ENCODE measurements around the gene COL1A2. TPM values are rescaled to one million over a fixed set of nuclear protein-coding genes. Genes with fewer than 3 reads are reported as not detected.

The COL1A2 gene
- total and polyA plus RNA-seq, 2 experiments from 2014 or later: 1,836 to 2,200 TPM

DNA sequence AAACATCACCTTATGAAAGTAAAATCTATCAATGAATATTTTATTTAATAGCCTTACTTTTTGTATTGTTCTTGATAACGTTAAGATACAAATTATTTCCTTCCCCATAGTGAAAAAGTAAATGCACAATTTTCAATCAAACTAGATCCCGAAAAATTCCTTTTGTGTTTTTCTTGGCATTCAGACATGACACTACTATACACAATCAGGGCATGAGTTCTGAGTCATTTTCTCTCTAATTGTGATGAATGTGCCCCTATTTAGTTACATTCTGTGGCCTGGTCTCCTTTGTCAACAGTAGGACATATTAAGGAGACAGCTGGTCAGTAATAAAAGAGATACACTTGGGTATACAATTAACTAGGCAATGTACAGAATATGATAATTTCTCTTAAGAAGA is 19.8 kb downstream of the COL1A2 start:
- DNase-seq (ENCODE audit: low spot score): no peak
- Histone ChIP-seq H3K27ac (no peak overlapping the region), H3K4me2 (no peak overlapping the region), H3K9me2 (replicated peaks; ENCODE audit: insufficient read depth) (no peaks in the 10 kb centered on the region), H3K36me3 (replicated peaks; ENCODE audit: insufficient read depth, low read depth) (peaks cover 3% of the 10 kb centered on the region), H3K4me1 (ENCODE audit: insufficient read depth) (peaks cover 28% of the 10 kb centered on the region), H2AFZ (no peak overlapping the region), H3K9me3 (ENCODE audit: low read depth) (no peaks in the 10 kb centered on the region), H3K4me3 (no peak overlapping the region), H3K79me2 (no peaks in the 10 kb centered on the region), H4K20me1 (ENCODE audit: insufficient read depth, poor library complexity, severe bottlenecking) (peaks cover 20% of the 10 kb centered on the region), H3K27me3 (no peaks in the 10 kb centered on the region)
- 79% methylated on average over 2 of the region's 2 CpGs for WGBS (ENCODE audit: low lambda C conversion rate, missing lambda C conversion rate)
- no peak for TF ChIP-seq EZH2phosphoT487 (IDR thresholded peaks at IDR 0.05; ENCODE audit: low read depth, severe bottlenecking, unreplicated experiment)
- TF ChIP-seq, protein P1, sequence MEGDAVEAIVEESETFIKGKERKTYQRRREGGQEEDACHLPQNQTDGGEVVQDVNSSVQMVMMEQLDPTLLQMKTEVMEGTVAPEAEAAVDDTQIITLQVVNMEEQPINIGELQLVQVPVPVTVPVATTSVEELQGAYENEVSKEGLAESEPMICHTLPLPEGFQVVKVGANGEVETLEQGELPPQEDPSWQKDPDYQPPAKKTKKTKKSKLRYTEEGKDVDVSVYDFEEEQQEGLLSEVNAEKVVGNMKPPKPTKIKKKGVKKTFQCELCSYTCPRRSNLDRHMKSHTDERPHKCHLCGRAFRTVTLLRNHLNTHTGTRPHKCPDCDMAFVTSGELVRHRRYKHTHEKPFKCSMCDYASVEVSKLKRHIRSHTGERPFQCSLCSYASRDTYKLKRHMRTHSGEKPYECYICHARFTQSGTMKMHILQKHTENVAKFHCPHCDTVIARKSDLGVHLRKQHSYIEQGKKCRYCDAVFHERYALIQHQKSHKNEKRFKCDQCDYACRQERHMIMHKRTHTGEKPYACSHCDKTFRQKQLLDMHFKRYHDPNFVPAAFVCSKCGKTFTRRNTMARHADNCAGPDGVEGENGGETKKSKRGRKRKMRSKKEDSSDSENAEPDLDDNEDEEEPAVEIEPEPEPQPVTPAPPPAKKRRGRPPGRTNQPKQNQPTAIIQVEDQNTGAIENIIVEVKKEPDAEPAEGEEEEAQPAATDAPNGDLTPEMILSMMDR (IDR thresholded peaks at IDR 0.05; ENCODE audit: poor library complexity): no peak
- no peak for TF ChIP-seq EZH2 (IDR thresholded peaks at IDR 0.05; ENCODE audit: borderline replicate concordance)

DNA sequence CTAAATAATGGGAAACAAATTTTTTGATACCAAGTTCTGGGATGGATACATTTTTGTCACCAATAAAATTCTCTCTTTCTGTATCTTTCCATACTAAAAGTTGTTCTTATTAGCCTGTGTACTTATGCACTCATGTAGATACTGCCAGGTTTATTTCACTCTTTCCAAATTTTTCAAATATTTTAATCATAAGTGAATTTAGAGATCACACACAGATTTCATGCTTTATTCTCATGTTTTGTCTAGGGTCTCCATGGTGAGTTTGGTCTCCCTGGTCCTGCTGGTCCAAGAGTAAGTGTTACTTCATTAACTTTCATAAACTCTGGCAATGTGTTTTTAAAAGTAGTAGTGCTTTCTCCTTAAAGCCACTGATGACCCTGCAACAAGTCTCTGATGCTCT is 20.3 kb downstream of the COL1A2 start:
- Histone ChIP-seq H3K4me2 (no peak overlapping the region), H3K9me3 (ENCODE audit: low read depth) (no peaks in the 10 kb centered on the region), H2AFZ (no peak overlapping the region), H3K36me3 (replicated peaks; ENCODE audit: insufficient read depth, low read depth) (peaks cover 3% of the 10 kb centered on the region), H3K27ac (no peak overlapping the region), H4K20me1 (ENCODE audit: insufficient read depth, poor library complexity, severe bottlenecking) (peaks cover 20% of the 10 kb centered on the region), H3K27me3 (no peaks in the 10 kb centered on the region), H3K4me1 (ENCODE audit: insufficient read depth) (peaks cover 23% of the 10 kb centered on the region), H3K4me3 (no peak overlapping the region), H3K9me2 (replicated peaks; ENCODE audit: insufficient read depth) (no peaks in the 10 kb centered on the region), H3K79me2 (no peaks in the 10 kb centered on the region)
- no peak for DNase-seq (ENCODE audit: low spot score)
- TF ChIP-seq, protein P1 (IDR thresholded peaks at IDR 0.05; ENCODE audit: poor library complexity): no peak
- TF ChIP-seq EZH2phosphoT487 (IDR thresholded peaks at IDR 0.05; ENCODE audit: low read depth, severe bottlenecking, unreplicated experiment) (no peak), EZH2 (IDR thresholded peaks at IDR 0.05; ENCODE audit: borderline replicate concordance) (no peak)

DNA sequence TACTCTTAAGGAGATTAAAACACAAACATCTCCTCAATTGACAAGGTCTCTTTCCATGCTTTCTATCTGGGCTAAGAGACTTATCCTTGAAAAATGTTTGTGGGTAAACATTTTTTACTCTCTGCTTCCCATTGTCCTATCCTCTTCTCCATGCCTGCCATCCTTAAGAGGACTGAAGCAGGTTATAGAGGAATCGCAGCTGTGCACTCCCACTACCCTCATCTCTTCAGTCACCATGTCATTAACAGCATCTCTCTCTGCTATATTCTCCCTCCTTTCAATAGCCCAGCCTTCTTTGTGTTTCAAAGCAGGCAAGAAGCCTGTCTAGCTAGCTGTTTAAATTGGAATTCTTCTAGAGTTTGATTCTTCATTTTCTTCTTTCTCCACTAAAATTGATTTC is 22.6 kb downstream of the COL1A2 start:
- no peaks in the 10 kb centered on the region for H3K9me2 ChIP-seq (replicated peaks; ENCODE audit: insufficient read depth)
- H3K36me3 ChIP-seq (replicated peaks; ENCODE audit: insufficient read depth, low read depth): peaks cover 3% of the 10 kb centered on the region
- no peaks in the 10 kb centered on the region for H3K79me2 ChIP-seq
- WGBS (ENCODE audit: low lambda C conversion rate, missing lambda C conversion rate): 100% methylated on average over 1 of the region's 1 CpG
- no peak overlapping the region for H2AFZ ChIP-seq
- H3K4me1 ChIP-seq (ENCODE audit: insufficient read depth): peaks cover 18% of the 10 kb centered on the region
- no peak for DNase-seq (ENCODE audit: low spot score)
- H4K20me1 ChIP-seq (ENCODE audit: insufficient read depth, poor library complexity, severe bottlenecking): peaks cover 20% of the 10 kb centered on the region
- H3K4me2 ChIP-seq: no peak overlapping the region
- no peak overlapping the region for H3K4me3 ChIP-seq
- no peak for TF ChIP-seq EZH2phosphoT487 (IDR thresholded peaks at IDR 0.05; ENCODE audit: low read depth, severe bottlenecking, unreplicated experiment)
- TF ChIP-seq, protein P1 (IDR thresholded peaks at IDR 0.05; ENCODE audit: poor library complexity): no peak
- TF ChIP-seq EZH2 (IDR thresholded peaks at IDR 0.05; ENCODE audit: borderline replicate concordance): no peak
- no peaks in the 10 kb centered on the region for H3K27me3 ChIP-seq
- peak overlapping the region; percentile 13 for H3K27ac ChIP-seq
- H3K9me3 ChIP-seq (ENCODE audit: low read depth): no peaks in the 10 kb centered on the region

DNA sequence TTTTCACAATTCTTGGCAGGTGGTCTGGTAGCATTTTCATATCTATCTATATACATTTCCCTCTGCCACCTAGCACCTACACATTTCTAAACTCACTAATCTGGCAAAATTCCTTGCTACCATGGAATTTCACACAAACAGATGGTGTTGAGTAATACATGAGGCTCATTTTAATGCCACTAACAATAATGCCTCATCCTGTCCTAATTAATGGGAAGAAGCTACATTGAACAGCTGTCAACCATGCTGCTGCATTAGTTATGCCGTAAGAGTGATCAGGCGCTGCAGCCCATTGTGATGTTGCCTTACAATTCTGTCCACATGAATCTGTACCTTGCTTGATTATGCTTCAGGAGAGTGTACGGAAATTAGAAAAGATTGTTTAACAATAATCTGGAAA is 23.2 kb downstream of the COL1A2 start:
- Histone ChIP-seq H3K27me3 (no peaks in the 10 kb centered on the region), H3K4me2 (no peak overlapping the region), H2AFZ (no peak overlapping the region), H3K27ac (peak overlapping the region; percentile 13), H3K9me2 (replicated peaks; ENCODE audit: insufficient read depth) (no peaks in the 10 kb centered on the region), H4K20me1 (ENCODE audit: insufficient read depth, poor library complexity, severe bottlenecking) (peaks cover 20% of the 10 kb centered on the region), H3K4me3 (no peak overlapping the region), H3K79me2 (no peaks in the 10 kb centered on the region), H3K36me3 (replicated peaks; ENCODE audit: insufficient read depth, low read depth) (peaks cover 3% of the 10 kb centered on the region), H3K4me1 (ENCODE audit: insufficient read depth) (peaks cover 19% of the 10 kb centered on the region), H3K9me3 (ENCODE audit: low read depth) (no peaks in the 10 kb centered on the region)
- no peak for DNase-seq (ENCODE audit: low spot score)
- 86% methylated on average over 3 of the region's 3 CpGs for WGBS (ENCODE audit: low lambda C conversion rate, missing lambda C conversion rate)
- TF ChIP-seq, protein P1 (IDR thresholded peaks at IDR 0.05; ENCODE audit: poor library complexity): no peak
- no peak for TF ChIP-seq EZH2phosphoT487 (IDR thresholded peaks at IDR 0.05; ENCODE audit: low read depth, severe bottlenecking, unreplicated experiment)
- no peak for TF ChIP-seq EZH2 (IDR thresholded peaks at IDR 0.05; ENCODE audit: borderline replicate concordance)

All from hepatocyte (in vitro differentiated cells).